Aorta (tissue), 5 donors: ENCODE results near the gene RAD50. TPM values are rescaled to one million over a fixed set of nuclear protein-coding genes. Genes with fewer than 3 reads are reported as not detected.

ENCODE experiments used
- ATAC-seq: fragments of 200-7000 bp; cut with Tn5 transposase; one replicate; pipeline ENCODE4 v1.9.1; 2022; ENCODE audit warnings: moderate library complexity; ENCODE audit not compliant: low FRiP score
- DNase-seq, 2 donors: peaks; one replicate each; pipeline ENCODE4 v3.0.0-alpha.2; 2020
- H3K27ac ChIP-seq, 2 donors: one replicate each; pipeline ENCODE4 v1.5.1; 2013; ENCODE audit warnings: low read length in 2 of 2, mild to moderate bottlenecking in 2 of 2, moderate library complexity in 2 of 2, control low read depth in 1 of 2, inconsistent platforms in 1 of 2, low read depth in 1 of 2
- H3K27me3 ChIP-seq, 2 donors: one replicate each; pipeline ENCODE4 v1.6.1; 2013; ENCODE audit warnings: control low read depth in 1 of 2, low read length in 1 of 2, mild to moderate bottlenecking in 1 of 2, moderate library complexity in 1 of 2; ENCODE audit not compliant: insufficient read depth in 2 of 2, control insufficient read depth in 1 of 2
- H3K36me3 ChIP-seq, 2 donors: one replicate each; pipeline ENCODE4 v1.6.1; 2013; ENCODE audit warnings: control low read depth in 1 of 2, low read length in 1 of 2, mild to moderate bottlenecking in 1 of 2; ENCODE audit not compliant: insufficient read depth in 2 of 2, control insufficient read depth in 1 of 2
- H3K4me1 ChIP-seq, 2 donors: one replicate each; pipeline ENCODE4 v1.6.1; 2013; ENCODE audit warnings: low read length in 2 of 2, control low read depth in 1 of 2, mild to moderate bottlenecking in 1 of 2, moderate library complexity in 1 of 2; ENCODE audit not compliant: insufficient read depth in 2 of 2, control insufficient read depth in 1 of 2
- H3K4me3 ChIP-seq, 2 donors: one replicate each; pipeline ENCODE4 v1.5.1; 2013; ENCODE audit warnings: low read length in 2 of 2, control low read depth in 1 of 2, mild to moderate bottlenecking in 1 of 2
- H3K9me3 ChIP-seq: one replicate; pipeline ENCODE4 v1.6.1; 2013; ENCODE audit warnings: mild to moderate bottlenecking, low read length; ENCODE audit not compliant: control insufficient read depth
- WGBS, 2 donors: extraction: QIAGEN DNeasy Blood & Tissue Kit; methylation state at CpG; one replicate each; pipeline ENCODE4 v1.1.7; 2013; 5-methylcytosine and 5-hydroxymethylcytosine counted together
- intact Hi-C, 2 donors: fragments of 100-400 bp; cut with DNase I; formaldehyde crosslinking; loops; one replicate each; pipeline versions ENCODE4 v1.14.2 to v1.15.0; 2022
- polyA plus RNA-seq, 2 donors: library from polyadenylated mRNA; stranded (reverse); fragments of 200-250 nt; gene quantifications; one replicate each; pipeline ENCODE4 v1.2.3, GENCODE V29; 2013
- total RNA-seq, 2 donors: library from RNA; stranded (reverse); fragmentation: NEBNext Ultra II Directional; extraction: Animal tissue kit (Norgen Biotek cat#: 25700); gene quantifications; one replicate each; pipeline ENCODE4 v1.2.1, GENCODE V29; 2021
- donor health status: healthy with polysubstance abuse.
- donor health status: Bipolar disorder and iron deficiency.
- donor health status: DM: no; HTN: no; CAD: no.
- donor health status: DM: no; HTN: no; CAD: no.
- donor health status: DM: yes; HTN: yes; CAD: no.

Gene RAD50
- total and polyA plus RNA-seq, 4 donors = 6.1 to 36.3 (median 19.8) TPM

DNA sequence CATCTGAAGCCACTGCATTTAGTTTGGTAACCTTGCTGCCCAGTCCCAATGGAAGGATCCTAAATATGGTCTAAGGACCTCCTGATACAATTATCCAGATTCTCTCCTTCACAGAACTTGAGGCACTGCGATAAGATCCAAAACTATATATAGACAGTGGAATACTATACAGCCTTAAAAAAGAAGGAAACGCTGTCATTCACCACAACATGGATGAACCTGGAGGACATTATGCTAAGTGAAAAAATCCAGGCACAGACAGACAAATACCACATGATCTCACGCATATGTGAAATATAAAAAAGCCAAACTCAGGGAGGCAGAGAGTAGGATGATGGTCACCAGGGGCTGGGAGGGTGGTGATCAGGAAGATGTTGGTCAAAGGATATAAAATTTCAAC is 114.2 kb downstream of the RAD50 start:
- Histone ChIP-seq H3K9me3 (no peaks in the 10 kb centered on the region), H3K4me3 (no peak overlapping the region), H3K27ac (no peak overlapping the region), H3K4me1 (no peaks in the 10 kb centered on the region), H3K27me3 (no peaks in the 10 kb centered on the region), H3K36me3 (no peaks in the 10 kb centered on the region)
- DNase-seq (no peak), ATAC-seq (no peak)
- intact Hi-C loops = no loop called here
- WGBS, 2 donors = 96 to 98% methylated on average over 3 of the region's 3 CpGs

- Histone ChIP-seq H3K36me3 (no peaks in the 10 kb centered on the region), H3K27me3 (no peaks in the 10 kb centered on the region), H3K4me3 (no peak overlapping the region), H3K9me3 (no peaks in the 10 kb centered on the region), H3K27ac (no peak overlapping the region), H3K4me1 (no peaks in the 10 kb centered on the region)
- intact Hi-C loops = no loop called here
- ATAC-seq (no peak), DNase-seq (no peak)
- 89 to 95% methylated on average over 1 of the region's 1 CpG for WGBS, 2 donors
Measured at GRCh38 chr5:132673488-132673887, 116.7 kb downstream of the RAD50 start.

DNA sequence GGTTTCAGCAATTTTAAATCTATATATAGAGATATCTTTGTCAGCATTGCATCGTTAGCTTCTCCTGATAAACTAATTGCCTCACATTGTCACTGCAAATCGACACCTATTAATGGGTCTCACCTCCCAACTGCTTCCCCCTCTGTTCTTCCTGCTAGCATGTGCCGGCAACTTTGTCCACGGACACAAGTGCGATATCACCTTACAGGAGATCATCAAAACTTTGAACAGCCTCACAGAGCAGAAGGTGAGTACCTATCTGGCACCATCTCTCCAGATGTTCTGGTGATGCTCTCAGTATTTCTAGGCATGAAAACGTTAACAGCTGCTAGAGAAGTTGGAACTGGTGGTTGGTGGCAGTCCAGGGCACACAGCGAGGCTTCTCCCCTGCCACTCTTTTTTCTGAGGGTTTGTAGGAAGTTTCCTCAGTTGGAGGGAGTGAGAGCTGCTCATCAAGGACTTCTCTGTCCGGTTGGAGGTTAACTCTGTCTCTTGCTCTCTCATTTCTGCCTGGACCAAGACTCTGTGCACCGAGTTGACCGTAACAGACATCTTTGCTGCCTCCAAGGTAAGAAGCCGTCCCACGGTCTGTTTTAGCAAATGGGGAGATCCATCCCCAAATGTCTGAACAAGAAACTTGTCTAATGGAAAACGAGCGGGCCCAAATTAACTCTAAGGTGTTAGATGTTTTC is 117.3 kb downstream of the RAD50 start, which contains the start of gene IL4:
Gene IL4, plus strand, starts transcription at position 51 of the 692 bp plus-strand sequence. Its CDS starts 62 bp downstream, at position 113.
- 28 to 31% methylated on average over 14 of the region's 14 CpGs for WGBS, 2 donors
- DNase-seq (no peak), ATAC-seq (no peak)
- intact Hi-C loops = no loop called here
- no peaks in the 10 kb centered on the region for H3K9me3 ChIP-seq
- H3K36me3 ChIP-seq = no peaks in the 10 kb centered on the region
- H3K4me3 ChIP-seq = no peak within 1 kb of the TSS
- H3K4me1 ChIP-seq = no peaks in the 10 kb centered on the region
- H3K27me3 ChIP-seq = no peaks in the 10 kb centered on the region
- H3K27ac ChIP-seq = peak within 1 kb of the TSS; percentile 89 to 93

DNA sequence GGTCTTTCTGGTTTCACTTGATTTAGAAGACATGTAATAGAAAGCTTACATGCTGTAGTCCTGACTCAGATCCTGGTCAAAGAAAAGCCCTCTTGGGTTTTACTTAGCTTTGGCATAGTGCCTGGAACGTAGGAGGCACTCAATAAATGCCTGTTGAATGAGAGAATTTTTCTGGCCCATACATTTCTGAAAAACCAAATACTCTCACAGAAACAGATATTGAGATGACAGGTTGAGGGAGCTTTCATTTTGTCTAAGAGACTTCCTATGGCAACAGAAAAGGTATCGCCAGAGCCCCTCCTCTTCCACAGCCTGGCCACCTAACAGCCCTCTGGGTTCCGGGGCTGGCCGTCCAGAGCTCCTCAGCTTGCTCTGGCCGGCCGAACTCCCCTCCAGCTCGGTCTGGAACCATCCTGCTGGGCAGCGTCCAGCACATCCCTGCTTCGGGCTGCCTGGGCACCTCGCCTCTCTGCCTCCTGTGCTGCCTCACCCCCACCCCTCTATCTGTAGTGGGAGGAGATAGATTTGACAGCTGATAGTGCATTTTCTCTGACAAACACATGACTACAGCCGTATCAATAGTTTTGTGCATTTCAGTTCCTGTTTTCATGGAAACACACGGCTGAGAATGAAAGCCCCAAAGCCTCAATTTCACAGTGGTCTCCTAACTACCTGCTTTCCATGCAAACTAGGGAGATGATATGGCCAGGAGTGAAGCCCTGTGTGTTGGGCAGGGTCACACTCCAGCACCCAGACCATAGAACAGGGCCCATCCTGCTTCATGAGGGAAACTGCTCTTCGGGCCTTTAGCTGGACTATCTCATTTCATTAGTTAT is 118.1 kb downstream of the RAD50 start:
- H3K4me1 ChIP-seq = no peaks in the 10 kb centered on the region
- no peaks in the 10 kb centered on the region for H3K9me3 ChIP-seq
- DNase-seq = peak in 1 of 2 donors; percentile 68
- WGBS, 2 donors = 12 to 17% methylated on average over 13 of the region's 13 CpGs
- ATAC-seq = peak; percentile 62
- H3K27ac ChIP-seq = peak overlapping the region; percentile 89 to 93
- H3K36me3 ChIP-seq = no peaks in the 10 kb centered on the region
- H3K27me3 ChIP-seq = no peaks in the 10 kb centered on the region
- intact Hi-C loops = no loop called here
- no peak overlapping the region for H3K4me3 ChIP-seq

GRCh38 chr5:132675936-132676689 is 119.3 kb downstream of the RAD50 start:
- Histone ChIP-seq H3K9me3 (no peaks in the 10 kb centered on the region), H3K36me3 (no peaks in the 10 kb centered on the region), H3K4me3 (no peak overlapping the region), H3K4me1 (no peaks in the 10 kb centered on the region), H3K27me3 (no peaks in the 10 kb centered on the region), H3K27ac (peak overlapping the region; percentile 48 to 76)
- DNase-seq = no peak
- intact Hi-C loops = no loop called here
- no peak for ATAC-seq
- 90 to 92% methylated on average over 11 of the region's 11 CpGs for WGBS, 2 donors

DNA sequence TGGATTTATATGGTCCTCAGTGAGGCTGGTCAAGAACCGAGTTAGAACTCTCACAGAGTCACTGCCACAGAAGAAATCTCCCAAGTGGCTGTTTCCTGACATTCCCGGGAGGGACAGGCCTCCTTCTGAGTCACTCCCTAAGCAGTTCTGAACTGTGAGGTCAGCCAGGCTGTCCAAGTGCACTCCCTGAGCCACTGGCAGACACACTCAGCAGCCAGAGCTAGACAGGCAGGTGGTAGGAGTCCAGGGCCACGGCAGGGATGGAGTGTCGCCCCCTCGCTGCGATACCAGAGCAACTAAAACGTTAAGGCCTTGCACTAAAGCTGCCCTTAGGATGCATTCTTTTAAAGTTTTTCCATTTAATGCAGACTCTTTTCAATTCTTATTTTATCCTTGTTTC is 120.4 kb downstream of the RAD50 start:
- Histone ChIP-seq H3K27ac (peak overlapping the region in 1 of 2 donors; percentile 83), H3K27me3 (no peaks in the 10 kb centered on the region), H3K9me3 (no peaks in the 10 kb centered on the region), H3K4me3 (no peak overlapping the region), H3K4me1 (no peaks in the 10 kb centered on the region), H3K36me3 (no peaks in the 10 kb centered on the region)
- intact Hi-C loops = no loop called here
- DNase-seq = peak; percentile 91 to 92
- WGBS, 2 donors = 3 to 4% methylated on average over 7 of the region's 7 CpGs
- peak; percentile 87 for ATAC-seq

- no peak for ATAC-seq
- WGBS, 2 donors = 44 to 50% methylated on average over 15 of the region's 15 CpGs
- Histone ChIP-seq H3K27me3 (no peaks in the 10 kb centered on the region), H3K27ac (peak overlapping the region in 1 of 2 donors; percentile 30), H3K9me3 (no peaks in the 10 kb centered on the region), H3K4me1 (no peaks in the 10 kb centered on the region), H3K4me3 (no peak overlapping the region), H3K36me3 (no peaks in the 10 kb centered on the region)
- intact Hi-C loops = no loop called here
- no peak for DNase-seq
Measured at GRCh38 chr5:132677682-132678400, 121.1 kb downstream of the RAD50 start.

DNA sequence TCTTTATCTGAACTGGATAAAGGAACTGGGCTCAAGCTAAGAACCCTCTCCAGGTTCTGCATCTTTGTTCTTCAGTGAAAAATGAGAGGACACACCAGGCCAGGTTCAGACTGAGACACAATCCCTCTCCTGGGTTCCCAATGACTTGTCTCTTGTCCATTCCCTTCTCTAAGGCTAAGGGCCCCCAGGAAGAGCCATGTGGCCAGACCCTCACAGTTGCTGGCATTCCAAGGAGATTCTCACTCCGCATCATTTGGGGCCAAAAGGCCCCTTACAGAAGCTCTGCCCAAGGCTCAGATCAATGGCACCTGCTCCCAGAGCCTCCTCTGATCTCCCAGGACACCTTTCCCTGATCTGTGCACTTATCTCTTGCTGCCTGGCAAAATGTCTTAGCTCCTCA is 122.0 kb downstream of the RAD50 start:
- Histone ChIP-seq H3K4me3 (no peak overlapping the region), H3K36me3 (no peaks in the 10 kb centered on the region), H3K27me3 (no peaks in the 10 kb centered on the region), H3K9me3 (no peaks in the 10 kb centered on the region), H3K4me1 (no peaks in the 10 kb centered on the region), H3K27ac (no peak overlapping the region)
- WGBS, 2 donors = 95 to 96% methylated on average over 1 of the region's 1 CpG
- ATAC-seq = no peak
- DNase-seq = no peak
- intact Hi-C loops = no loop called here
